ENCODE data around the gene VCAM1.

GRCh38 chr1:100735244-100735643 is 15.7 kb downstream of the VCAM1 start:
- TF ChIP-seq CTCF (IDR thresholded peaks at IDR 0.05) (no peak), POLR2A (IDR thresholded peaks at IDR 0.05) (no peak)
